ENCODE data around the gene SAMD10.
"Not testable (repeated sequence)": the region's sequence is repeated elsewhere in the genome, so short reads cannot be mapped to it uniquely, and the experiment has no call there.

Gene SAMD10

DNA sequence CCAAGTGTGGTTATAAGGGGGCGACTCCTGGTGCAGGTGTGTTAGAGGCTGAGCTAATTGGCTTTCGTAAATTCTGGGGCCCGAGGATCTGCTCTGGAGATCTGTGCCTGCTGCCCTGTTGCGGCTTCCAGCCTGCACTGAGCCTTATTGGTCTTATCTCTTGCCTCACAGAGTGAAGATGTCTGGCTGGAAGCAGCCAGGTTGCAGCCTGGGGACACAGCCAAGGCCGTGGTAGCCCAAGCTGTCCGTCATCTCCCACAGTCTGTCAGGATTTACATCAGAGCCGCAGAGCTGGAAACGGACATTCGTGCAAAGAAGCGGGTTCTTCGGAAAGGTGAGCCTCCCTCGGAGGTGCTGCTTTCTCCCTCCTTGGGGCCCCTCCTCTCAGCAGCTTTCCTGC, 21.5 kb upstream of the SAMD10 start:
- DNase-seq, result no peak

DNA sequence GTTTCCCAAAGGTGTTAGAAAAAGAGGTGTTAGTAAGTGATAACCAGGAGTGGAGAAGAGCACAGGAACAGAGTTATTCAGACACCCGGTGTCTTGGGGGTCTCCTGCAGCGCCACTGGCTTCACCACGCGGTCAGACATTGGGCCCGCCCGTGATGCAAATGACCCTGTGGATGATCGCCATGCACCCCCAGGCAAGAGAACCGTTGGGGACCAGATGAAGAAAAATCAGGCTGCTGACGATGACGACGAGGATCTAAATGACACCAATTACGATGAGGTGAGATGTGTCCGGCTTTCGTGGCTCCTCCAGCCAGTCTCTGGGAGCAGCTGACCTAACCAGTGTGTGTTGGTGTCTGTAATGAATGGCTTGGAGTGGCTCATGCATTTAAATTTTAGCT, 3.5 kb upstream of the SAMD10 start:
- DNase-seq, result no peak

DNA sequence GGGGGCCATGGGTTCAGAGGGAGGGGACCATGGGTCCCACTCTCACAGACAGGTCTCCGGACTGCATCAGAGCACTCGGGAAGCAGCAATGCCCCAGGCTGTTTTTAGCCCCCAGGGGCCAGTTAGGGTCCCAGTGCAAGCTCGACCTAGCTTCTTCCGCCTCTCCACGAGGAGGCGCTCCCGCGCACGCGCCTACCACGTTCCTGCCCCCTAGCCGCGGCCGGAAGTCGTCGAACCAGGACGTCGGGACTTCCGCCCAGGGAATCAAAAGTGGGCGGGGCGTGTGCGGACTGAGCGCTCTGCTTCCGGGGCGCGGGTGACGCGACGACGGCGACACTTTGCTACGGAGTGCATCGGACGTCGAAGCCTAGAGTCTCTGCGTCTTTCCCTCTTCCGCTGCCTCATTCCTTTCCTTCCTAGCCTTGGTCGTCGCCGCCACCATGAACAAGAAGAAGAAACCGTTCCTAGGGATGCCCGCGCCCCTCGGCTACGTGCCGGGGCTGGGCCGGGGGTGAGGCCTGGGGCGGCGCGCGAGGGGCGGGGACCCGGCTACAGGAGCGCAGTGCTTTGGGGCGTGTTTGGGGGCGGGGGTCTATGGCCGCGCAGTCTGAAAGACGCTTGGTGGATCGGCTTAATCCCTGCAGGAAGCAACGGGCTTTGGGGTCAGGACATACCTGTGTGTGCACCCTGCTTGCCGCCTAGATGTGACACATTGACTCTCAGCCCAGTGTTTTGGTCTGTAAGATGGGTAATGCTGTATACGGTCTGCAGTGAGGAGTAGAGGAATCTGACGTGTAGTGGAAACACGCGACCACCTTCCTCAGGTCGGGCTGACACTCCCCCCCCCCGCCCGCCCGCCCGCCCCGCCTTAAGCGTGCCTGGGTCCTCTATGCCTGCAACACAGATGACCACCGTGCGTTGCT, 1.6 kb upstream of the SAMD10 start, which contains the start of gene PRPF6:
Gene PRPF6 (plus strand): TSS at position 327 of the 923 bp plus-strand sequence. CDS start 114 bp downstream, at position 441.
- peak; percentile 97 for DNase-seq

DNA sequence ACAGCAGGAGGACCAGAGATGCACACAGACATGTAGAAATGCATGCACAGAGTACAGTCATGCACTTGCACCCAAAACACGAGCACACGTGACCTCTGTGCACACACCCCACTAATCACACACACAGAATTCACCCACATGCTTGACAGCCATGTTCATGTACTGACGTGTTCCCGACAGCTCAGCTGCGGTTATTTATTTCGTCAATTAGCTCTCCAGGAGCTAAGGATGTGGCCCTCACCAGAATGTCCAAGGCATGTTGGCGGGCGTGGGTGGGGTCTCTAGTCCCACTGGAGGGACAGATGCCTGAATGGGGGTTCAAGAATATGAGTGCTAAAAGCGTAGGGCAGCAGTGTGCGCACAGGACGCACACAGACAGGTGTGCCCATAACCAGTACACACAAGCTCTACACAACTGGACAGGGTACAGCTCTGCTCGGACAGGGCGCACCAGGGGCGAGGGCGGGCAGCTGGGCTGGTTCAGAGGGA, 919 bp upstream of the SAMD10 start:
- DNase-seq, result peak; percentile 48

- DNase-seq, result peak; percentile 41
Measured at GRCh38 chr20:63979229-63979556, 249 bp downstream of the SAMD10 start.

GRCh38 chr20:63978319-63979228, 868 bp downstream of the SAMD10 start:
- peak; percentile 86 for DNase-seq

- peak; percentile 77 for DNase-seq
Measured at GRCh38 chr20:63977739-63978276, 1.6 kb downstream of the SAMD10 start.

DNA sequence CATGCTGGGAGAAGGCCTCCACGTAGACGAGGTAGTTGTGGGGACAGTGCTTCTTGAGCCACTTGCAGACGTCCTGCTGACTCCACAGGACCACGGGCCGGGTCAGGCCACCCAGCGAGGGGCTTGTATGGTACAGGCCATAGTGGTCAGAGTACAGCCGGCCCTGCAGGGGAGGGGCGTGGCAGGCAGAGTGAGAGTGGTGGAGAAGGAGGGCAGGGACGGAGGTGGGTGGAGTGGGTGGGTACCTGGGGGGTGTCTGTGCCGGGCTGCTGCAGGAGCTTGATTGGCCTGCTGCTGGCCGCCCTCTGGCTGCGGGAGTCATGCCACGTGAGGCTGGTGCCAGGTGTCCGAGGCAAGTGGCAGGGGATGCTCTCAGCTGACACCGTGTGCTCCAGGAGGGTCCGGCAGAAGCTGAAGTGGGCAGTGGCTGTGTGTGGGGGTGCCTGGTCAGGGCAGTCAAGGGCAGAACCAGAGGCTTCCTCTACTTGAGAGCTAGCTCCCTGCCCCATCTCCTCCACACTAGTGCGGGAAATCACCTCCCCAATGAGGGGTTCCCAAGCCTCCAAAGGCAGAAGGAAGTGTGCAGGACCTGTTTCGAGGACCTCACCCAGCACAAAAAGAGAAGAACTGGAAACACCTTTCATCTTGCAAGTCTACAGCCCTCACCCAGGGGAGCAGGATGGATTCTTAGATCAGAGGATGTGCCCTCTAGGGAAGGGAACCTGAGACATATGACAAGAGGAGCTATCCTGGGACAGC, 2.3 kb downstream of the SAMD10 start:
- no peak for DNase-seq

DNA sequence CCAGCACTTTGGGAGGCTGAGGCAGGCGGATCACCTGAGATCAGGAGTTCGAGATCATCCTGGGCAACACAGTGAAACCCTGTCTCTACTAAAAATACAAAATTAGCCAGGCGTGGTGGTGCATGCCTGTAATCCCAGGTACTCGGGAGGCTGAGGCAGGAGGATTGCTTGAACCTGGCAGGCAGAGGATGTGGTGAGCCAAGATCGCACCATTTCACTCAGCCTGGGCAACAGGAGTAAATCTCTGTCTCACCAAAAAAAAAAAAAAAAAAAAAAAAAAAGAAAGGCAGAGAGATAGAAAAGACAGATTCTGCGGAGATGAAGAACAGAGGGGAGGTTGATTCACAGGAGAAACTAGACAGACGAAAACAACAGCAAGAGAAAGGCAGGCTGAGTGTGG, 2.9 kb downstream of the SAMD10 start:
- DNase-seq, result not testable (repeated sequence)

GRCh38 chr20:63974402-63975200, 4.8 kb downstream of the SAMD10 start:
- DNase-seq, result no peak

- DNase-seq, result peak; percentile 82
Measured at GRCh38 chr20:63973636-63974401, 5.6 kb downstream of the SAMD10 start.

- DNase-seq, result no peak
Measured at GRCh38 chr20:63973160-63973479, 6.3 kb downstream of the SAMD10 start.

DNA sequence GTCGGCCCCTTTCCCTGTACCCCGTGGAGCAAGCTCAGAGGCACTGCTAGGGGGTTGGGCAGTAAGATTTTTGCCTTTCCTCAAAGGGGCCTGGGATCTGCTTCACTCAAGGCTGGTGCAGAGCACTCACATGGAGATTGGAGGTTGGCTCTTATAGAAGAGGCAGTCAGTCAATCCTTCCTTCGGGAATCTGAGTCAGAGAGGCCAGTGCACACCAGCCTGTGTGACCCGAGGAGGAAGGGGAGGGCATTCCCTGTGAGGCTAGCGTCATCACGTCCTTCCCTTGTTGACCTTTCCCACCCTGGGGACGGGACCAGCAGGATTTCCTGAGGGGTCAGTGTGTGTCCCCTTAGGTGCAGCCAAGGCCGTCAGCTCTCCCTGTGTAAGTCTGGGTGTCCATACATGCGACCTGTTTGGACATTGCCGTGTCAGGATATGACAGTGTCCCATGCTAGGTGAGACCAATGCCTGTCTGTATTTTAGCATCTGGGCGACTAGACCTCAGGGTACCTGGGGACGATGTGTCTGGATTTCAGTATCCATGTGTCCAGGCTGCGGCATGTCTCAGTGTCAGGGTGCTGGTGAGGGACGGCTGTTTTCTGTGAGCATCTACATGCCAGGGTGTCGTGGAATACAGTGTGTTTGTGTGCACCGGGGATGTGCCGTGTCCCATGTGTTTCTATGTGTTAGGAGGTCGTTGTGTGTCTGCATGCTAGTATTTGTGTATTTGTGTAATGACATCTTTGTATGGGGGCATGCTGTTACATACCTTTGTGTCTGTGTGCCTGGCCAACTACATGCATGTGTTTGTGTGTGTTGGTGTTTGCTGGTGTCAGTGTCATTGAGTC, 6.9 kb downstream of the SAMD10 start:
- DNase-seq, result no peak

- not testable (repeated sequence) for DNase-seq
Measured at GRCh38 chr20:63971960-63972311, 7.5 kb downstream of the SAMD10 start.

- DNase-seq, result no peak
Measured at GRCh38 chr20:63970714-63971431, 8.6 kb downstream of the SAMD10 start.

DNA sequence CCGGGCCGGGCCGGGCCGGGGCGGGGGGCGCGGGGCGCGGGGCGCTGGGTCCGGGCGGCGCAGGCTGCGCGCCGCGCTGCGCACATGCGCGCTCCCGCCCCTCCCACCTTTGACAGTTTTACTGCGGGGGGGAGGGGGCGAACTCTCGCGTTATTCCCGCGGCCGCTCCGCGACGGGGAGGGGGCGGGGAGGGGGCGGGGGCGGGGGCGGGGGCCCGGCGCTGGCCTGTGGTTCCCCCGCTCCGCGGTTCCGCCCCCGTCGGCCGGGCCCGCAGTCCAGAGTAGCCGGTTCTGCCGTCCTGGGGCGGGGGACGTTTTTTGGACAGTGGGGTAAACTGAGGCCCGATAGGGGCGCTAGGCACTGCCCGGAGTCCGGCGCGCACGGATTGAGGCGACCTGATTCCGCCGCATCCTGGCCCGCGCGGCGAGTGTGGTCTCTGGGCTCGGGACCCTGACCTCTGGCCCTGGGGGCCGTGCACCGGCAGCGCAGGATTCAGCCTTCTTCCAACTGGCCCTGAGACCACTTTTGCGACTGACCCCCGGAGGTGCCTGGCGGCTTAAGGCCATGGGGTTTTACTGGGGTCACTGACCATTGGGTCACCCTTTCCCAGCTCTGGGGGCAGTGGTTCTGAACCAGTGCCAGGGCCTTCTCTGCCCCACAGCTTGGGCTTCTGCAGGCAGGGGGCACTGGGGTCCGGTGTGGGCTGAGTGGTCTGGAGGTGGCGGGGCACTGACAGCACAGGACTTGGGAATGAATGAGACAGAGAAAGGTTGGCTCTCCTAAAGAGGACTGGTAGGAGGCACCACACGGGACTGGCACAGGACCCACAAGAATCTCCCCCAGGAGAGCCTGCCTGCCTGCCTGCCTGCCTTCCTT, 9.4 kb downstream of the SAMD10 start, which contains the start of gene ZNF512B:
Gene ZNF512B (minus strand): TSS at position 93 of the 876 bp plus-strand sequence. CDS start 1,980 bp downstream, outside the sequence.
- DNase-seq, result peak; percentile 81

DNA sequence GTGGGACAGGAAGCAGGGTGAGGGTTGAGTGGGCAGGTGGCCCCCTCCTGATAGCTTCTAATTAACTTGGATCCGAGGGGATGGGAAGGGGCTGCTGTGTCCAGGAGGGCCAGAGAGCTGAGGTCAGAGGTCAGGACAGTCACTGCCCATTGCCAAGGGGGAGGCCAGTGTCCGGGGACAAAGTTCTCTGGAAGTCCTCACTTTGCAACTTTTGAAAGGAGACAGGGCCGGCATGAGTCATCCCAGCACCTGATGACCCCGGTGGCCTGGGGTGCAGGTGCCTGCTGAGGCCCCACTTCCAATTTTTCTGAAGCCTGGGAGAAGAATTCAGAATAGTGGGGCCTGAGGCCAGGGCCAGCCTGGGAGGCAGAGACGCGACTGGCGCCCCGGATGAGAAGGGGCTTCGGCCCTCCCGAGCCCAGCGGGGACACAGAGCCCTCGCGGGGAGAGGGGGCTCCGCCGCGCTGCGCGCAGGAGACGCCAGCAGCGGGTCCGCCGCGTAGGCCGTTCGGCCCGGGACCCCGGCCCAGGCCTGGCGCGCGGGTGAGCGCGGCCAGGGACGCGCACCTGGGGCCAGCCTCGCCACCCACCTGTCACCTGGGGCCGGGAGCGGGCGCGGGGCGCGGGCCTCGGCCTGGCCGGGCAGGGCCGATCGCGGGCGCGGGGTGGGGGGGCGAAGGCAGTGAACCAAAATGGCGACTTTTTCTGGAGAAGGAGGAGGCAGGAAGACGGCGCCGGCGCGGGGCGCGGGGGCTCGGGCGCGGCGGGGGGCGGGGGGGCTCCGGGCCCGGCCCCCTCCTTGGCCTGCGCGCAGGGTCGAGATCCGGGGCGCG, 10.3 kb downstream of the SAMD10 start:
- peak; percentile 56 for DNase-seq

Measured in stimulated activated CD4-positive, alpha-beta T cell treated with anti-CD3 and anti-CD28 coated beads, Interleukin-15, amount 100 ng/mL, for 24 hours (primary cell).